Retinal pigment epithelial cell (primary cell): Measurements from ENCODE around the gene DHX36.

Experiments
- DNase-seq: peaks from one replicate; pipeline ENCODE4 v3.0.0-alpha.2; 2010; ENCODE audit warnings: low read depth
- H3K4me3 ChIP-seq: 2 replicates; pipeline ENCODE4 v1.5.1; 2011; ENCODE audit warnings: mild to moderate bottlenecking, low read length, control low read depth, moderate library complexity
- TF ChIP-seq, protein P1 (sequence below): conservative IDR thresholded peaks from 2 replicates; pipeline ENCODE4 v1.5.1; 2011; ENCODE audit warnings: low read depth, low read length, control low read depth, inconsistent platforms

The DHX36 gene

DNA sequence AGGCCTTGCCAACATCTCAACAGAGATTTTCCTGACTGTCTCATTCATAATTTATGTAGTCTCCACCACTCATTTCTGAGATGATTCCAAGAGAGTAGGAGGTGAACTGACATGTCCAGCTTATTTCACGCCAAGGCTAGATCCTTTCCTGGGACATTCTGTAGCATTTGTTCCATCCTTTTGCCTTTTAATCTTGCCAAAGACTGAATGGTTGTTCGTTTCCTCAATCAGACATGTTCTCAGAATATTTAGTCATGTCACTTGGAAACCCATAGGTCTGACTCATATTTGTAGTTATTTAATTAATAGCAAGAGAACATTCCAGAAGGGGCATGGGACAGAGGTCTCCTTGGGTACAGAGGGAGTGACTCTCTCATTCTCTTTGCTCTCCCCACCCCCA lies 80.9 kb downstream of the DHX36 start:
- TF ChIP-seq, protein P1, sequence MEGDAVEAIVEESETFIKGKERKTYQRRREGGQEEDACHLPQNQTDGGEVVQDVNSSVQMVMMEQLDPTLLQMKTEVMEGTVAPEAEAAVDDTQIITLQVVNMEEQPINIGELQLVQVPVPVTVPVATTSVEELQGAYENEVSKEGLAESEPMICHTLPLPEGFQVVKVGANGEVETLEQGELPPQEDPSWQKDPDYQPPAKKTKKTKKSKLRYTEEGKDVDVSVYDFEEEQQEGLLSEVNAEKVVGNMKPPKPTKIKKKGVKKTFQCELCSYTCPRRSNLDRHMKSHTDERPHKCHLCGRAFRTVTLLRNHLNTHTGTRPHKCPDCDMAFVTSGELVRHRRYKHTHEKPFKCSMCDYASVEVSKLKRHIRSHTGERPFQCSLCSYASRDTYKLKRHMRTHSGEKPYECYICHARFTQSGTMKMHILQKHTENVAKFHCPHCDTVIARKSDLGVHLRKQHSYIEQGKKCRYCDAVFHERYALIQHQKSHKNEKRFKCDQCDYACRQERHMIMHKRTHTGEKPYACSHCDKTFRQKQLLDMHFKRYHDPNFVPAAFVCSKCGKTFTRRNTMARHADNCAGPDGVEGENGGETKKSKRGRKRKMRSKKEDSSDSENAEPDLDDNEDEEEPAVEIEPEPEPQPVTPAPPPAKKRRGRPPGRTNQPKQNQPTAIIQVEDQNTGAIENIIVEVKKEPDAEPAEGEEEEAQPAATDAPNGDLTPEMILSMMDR, result no peak

DNA sequence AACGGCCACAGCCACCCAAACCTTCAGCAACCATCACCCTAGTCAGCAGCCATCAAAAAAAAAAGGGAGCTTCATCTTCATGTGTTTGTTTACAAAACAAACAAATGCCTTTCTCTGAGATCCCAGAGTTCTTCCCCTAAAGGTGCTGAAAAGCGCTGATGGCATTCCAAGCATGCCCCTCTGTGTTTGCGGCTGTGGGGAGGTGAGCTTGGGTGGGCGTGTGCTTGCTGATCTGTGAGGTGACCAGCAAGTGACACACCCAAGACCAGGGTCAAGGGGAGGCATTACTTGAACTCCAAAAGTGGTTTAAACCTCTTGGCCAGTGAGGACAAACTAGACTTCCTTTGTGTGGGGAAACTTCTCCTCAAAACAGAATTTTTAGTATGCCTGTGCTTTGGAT lies 81.5 kb downstream of the DHX36 start:
- TF ChIP-seq, protein P1, result no peak
- H3K4me3 ChIP-seq, result no peak overlapping the region

More for the DNA sequence above, 80.9 kb downstream of the DHX36 start:
- no peak overlapping the region for H3K4me3 ChIP-seq
- DNase-seq, result peak; percentile 33

DNA sequence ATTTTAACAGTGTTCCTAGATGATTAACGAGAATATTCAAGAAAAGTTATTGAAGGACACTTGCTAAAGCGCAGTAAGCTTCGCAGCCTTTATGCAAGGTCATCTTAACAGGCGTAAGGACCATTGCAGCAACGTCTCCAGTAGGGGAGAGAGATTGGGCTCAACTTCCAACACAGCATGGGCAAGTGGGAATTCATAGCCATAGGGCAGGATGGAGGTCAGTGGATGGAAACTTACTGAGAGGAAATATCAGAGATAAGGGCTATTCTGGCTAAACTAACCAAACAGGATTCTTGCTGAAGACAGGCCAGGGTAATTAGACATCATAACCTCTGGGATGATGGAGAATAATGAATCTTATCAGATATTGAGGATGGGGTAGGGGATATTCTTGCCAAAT lies 82.8 kb downstream of the DHX36 start:
- DNase-seq, result no peak
- H3K4me3 ChIP-seq, result no peak overlapping the region
- TF ChIP-seq, protein P1, result no peak

More for the DNA sequence above, 81.5 kb downstream of the DHX36 start:
- no peak for DNase-seq

DNA sequence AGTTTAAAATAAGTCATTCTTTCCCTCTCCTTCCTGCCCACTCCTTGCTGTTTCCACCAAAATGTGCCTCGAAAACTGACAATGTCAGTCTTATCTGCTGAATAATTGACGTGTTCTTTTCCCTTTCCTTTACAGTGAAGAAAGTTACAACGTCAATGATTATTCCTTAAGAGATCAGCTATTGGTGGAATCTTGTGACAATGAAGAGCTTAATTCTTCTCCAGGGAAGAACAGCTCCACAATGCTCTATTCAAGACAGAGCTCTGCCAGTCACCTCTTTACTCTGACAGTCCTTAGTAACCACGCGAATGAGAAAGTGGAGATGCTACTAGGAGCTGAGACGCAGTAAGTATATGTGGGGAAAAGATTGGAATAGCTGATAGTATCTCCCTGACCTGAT lies 84.1 kb downstream of the DHX36 start:
- DNase-seq, result no peak
- H3K4me3 ChIP-seq, result no peak overlapping the region
- TF ChIP-seq, protein P1, result no peak

DNA sequence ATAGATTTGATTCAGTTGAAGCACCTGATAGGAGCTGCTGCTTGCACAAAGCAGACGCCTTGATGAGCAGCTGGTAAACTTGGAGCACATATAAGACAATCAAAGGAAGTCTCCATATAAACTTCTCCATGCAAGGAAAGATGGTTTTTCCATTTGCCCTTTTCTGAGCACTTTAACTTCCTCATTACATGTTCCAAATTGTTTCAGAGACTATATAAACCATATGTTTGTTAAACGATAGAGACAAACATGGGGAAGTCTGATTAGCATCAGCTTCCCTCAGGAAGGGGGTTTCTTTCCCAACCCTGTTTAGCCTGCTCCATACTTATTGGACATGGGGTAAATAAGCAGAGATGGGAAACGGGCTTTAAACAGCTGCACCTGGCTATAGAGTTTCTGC lies 88.0 kb downstream of the DHX36 start:
- TF ChIP-seq, protein P1, result no peak
- no peak overlapping the region for H3K4me3 ChIP-seq
- no peak for DNase-seq

DNA sequence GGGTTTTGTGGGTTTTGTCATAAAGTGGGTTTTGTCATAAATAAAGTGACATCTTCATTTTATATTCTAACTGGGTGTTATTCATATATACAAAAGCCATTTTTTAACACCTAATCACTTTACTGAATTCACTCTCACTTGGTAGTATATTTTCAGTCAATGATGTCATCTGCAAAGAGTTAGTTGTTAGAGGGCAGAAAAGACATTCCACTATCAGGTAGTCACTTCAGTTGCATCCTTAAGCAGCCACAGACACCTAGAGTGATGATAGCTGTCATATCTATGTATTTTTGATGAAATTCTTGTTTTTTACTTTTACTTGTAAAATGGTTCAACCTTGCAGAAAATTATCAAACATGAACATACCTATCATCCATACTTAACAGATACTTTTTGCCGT lies 89.0 kb downstream of the DHX36 start:
- no peak overlapping the region for H3K4me3 ChIP-seq
- TF ChIP-seq, protein P1, result no peak
- DNase-seq, result no peak

DNA sequence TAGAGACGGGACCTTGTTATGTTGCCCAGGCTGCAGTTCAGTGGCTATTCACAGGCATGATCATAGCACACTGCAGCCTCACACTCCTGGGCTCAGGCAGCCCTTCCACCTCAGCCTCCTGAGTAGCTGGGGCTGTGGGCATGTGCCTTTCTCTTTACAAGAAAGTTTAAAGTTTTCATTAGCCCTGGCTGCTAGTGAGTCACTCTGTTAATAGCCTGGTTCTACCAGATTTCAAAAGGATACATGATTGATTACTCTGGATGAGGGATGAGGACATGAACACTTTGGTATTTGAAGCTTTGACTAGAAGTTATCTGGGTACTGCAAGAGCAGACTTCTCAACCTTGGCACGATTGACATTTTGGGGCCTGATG lies 95.1 kb downstream of the DHX36 start:
- no peak for DNase-seq
- no peak overlapping the region for H3K4me3 ChIP-seq
- TF ChIP-seq, protein P1, result no peak
